Bone marrow (tissue), 2 donors: Measurements from ENCODE around the gene REP15.
A peak's percentile ranks its signal among the peaks of the same experiment; 100 is the strongest.
"Not testable (repeated sequence)": the region's sequence is repeated elsewhere in the genome, so short reads cannot be mapped to it uniquely, and the experiment has no call there.

Source experiments
- DNase-seq, 2 donors: peaks; one replicate each; lab custom pipeline; 2025; lab: John Stamatoyannopoulos, UW

The REP15 gene, protein sequence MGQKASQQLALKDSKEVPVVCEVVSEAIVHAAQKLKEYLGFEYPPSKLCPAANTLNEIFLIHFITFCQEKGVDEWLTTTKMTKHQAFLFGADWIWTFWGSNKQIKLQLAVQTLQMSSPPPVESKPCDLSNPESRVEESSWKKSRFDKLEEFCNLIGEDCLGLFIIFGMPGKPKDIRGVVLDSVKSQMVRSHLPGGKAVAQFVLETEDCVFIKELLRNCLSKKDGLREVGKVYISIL

DNA sequence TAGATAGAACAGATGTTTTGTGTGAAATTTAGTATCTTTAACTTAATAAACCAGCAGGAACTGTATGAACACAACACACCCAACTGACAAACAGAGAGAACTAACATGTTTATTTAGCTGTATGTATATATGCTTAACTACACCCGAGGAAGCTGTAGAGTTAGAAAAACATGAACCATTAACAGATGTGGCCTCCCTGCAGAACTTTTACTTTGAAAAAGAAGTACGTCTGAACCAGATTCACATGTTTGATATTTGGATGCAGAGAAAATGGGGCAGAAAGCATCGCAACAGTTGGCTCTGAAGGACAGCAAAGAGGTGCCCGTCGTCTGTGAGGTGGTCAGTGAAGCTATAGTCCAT lies at the start of gene REP15:
TSS of gene REP15 (plus strand) at position 155 of the 360 bp plus-strand sequence. CDS start at position 271, 116 bp downstream.
- DNase-seq: no peak

DNA sequence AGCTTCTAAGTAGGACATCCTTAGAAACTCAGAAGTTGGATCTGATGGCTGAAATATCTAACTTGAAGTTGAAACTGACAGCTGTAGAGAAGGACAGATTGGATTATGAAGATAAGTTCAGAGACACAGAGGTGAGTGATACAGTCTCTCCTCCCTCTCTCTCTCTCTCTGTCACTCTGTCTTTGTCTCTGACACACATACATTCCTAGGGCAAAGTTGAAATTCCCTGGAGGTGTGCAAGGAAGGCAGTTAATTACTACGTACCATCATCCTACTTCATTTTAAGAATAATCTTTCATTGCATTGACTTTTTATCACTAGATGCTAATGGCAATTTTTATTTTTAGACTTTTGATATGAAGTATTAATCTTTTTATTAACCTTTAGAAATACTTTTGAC lies 46.2 kb upstream of the REP15 start:
- DNase-seq: no peak

DNA sequence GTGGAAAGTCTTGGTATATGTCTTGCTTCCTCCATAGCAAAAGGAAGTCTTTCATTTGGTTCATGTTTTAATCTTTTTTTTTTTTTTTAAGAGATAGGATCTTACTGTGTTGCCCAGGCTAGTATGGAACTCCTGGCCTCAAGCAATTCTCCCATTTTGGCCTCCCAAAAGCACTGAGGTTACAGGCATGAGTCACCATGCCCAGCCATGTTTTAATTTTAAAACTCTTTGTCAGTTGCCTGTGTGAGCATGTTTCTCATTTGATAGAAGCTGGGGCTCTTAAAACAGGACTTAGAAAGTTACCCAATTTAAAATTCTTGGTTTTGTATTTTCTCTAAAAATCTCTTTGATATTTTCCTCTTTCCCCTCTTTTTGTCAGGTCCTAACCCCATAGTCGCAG lies 45.0 kb upstream of the REP15 start:
- no peak for DNase-seq

DNA sequence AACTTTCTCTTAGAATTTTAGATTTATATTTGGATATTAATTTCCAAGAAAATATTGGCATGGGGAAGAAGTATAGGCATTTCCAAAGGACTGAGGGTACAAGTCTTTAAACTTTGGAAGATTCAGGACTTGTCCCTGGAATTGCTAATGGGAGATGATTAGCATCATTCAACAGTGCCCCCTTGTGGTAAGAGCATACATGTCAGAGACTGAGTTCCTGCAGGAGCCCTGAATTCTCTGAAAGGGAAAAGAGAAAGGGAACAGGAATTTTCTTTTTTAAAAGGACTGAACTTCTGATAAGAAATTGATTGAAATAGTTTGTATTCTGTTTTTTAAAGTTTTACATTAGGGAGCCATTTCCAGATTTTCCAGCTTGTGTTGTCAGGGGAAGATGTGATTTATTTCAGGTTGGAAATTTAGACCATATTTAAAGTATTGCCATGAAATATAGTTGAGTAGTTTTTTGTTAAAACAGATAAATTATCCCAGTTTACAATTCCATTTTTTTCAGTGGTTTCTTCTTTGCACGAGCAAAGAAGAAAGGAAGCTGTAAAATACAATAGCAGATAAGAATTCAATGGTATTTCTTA lies 44.0 kb upstream of the REP15 start:
- DNase-seq: peak in 1 of 2 donors; percentile 17

DNA sequence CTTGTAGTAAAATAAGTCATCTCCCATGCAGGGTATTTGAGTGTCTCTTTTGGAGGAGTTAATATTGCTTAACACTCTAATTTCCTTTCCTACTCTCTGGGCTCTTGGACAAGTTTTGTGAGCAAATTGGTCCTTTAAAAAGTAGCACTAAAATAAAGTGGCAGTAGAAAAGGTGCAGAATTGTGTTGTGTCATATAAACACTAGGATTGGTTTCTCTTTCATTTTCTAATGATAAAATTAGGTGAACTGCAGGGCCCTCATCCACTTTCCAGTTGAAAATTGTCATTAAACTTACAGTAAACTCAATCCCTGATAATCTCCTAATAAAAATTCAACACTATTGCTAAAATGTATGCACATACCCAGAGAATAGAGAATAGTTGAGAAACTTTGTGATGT lies 42.6 kb upstream of the REP15 start:
- no peak for DNase-seq

DNA sequence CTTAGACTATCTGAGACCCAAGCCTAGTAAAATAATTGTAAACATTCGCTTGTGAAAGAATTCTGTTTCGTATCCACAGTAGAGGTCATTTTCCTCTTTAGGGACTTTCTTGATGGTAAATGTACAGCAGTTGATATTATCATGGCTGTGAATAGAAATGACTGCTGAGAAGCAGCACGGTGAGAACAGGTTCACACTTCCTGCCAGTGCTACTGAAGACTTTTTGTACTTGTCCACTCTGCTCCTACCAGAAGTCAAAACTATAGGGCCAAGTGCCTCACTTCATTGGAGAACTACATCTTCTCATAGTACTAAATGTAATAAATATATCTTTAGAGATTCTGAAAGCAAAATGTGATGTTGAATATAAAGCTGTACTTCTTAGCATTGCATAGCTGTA lies 40.8 kb upstream of the REP15 start:
- not testable (repeated sequence) for DNase-seq

DNA sequence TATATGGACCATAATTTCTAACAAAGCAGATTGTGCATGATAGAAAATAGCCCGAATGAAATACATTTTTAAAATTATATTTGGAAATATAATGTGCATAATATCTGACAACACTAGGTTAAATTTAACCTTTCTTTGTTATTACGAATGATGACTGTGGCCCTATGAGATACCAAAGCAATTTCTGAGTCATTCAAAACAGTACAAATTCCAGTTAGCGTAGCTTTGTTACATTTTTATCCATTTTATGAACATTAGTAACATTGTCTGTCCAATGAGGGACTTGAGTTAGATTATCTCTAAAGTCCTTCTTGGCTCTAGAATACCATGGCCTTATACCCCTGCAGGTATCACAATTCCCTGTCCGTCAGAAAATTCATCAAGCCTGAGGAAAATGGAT lies 39.0 kb upstream of the REP15 start:
- DNase-seq: no peak

DNA sequence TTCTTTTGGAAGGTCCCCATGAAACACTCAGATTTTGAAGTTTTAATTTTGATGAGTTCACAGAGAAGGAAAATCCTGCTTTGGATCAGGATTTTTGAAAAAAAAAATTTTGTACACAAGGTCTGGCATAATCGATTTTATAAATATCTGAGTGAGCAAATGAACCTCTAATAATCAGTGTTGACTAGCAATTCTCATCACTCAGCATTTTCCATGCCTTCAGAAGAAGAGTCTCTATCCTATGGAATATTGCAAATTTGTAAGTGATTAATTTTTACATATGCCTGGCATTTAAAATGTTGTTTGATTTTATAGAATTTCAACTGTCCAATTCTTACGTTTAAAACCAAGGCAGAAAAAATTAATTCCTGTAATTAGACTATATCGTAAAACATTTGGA lies 30.5 kb upstream of the REP15 start:
- DNase-seq: no peak

DNA sequence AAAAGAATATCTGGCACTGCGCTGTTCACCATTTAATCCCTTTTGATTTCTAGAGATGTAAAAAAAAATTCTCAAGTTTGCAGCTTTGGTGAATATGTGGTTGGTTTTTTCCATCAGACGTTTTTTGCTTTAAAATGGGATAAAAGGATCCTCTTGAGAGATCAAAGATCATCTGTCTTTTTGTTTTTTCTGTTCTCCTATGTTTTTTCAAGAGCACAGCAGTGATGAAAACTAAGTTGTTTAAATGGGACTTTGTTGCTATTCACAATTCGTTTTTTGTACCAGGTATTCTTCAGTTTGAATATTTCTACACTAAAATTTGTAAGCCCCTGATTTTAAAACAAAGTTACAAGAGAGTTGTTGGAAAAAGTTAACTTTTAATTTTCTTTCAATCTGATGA lies 29.7 kb upstream of the REP15 start:
- DNase-seq: no peak

DNA sequence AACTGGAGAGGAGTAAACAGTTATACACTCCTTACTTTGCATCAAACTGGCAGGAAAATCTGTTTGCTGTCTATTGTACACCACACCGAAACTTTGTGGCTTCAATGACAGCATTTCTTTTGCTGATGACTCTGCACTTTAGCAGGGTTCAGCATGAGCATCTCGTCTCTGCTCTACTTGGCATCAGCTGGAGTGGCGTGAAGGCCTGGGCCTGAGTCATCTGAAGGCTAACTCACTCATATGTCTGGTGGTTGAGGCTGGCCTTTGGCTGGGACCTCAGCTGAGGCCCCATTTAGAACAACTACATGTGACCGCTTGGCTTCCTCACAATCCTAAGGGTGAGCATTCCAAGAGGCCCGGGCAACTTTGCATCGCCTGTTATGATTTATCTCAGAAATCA lies 28.7 kb upstream of the REP15 start:
- DNase-seq: no peak

DNA sequence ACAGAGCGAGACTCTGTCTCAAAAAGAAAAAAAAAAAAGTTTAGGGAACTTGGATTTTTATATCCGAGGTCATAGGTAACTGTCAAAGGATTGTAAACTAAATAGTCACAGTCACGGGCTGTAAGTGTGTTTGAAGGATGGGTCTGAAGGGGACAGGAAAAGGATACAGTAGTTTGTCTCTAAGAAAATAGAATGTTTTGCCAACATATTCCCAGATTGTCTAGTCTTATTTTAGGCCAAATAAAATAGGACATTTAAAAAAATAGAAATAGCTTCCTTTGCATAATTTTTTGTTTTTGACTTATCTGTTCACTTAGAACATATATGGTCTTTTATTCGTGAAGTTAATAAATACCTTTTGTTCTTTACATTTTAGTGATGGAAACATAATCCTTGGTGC lies 24.2 kb upstream of the REP15 start:
- no peak for DNase-seq

DNA sequence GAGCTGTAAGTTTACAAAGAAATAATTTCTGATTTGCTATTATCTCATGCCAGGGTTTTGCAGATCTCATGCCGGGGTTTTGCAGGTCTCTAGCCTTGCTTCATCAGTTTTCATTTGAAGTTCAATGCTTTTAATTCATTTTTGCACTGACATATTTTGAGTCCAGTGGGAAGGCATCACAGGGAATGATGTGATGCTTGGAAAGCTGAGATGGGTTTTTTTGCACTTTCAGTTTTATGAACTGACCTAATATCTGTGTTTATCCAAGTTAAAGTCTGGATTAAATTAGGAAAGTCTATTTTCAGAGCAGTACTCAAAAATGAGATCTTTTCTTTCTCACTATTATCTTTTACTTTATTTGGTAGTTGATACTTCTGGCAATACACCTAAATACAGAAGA lies 23.6 kb upstream of the REP15 start:
- no peak for DNase-seq

DNA sequence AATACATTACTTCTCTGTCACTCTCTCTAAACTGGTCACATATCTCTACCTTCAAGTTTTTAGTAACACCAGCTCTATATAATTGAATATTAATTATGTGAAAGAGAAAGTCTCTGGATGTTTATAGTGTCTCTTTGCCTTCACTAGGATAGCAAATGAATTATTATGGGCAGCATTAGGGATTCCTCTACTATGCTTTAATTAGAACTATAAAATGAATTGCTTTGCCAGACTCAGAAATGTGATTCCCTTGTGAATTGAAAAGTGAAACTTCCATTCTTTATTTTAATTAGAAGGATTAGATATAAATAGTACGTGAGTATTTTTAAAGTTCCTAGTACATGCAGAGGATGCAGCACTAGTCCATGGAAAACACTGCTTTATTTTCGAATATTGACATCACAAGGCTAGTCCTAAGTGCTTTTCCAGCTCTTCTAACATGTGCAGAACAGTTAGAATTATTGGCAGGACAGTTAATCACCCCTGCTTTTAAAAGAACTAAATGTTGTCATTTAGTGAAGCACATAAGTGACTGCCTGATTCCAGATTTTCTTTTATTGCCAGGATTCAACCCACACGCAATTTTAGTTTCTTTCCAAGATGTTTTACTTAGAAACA lies 23.0 kb upstream of the REP15 start:
- no peak for DNase-seq

DNA sequence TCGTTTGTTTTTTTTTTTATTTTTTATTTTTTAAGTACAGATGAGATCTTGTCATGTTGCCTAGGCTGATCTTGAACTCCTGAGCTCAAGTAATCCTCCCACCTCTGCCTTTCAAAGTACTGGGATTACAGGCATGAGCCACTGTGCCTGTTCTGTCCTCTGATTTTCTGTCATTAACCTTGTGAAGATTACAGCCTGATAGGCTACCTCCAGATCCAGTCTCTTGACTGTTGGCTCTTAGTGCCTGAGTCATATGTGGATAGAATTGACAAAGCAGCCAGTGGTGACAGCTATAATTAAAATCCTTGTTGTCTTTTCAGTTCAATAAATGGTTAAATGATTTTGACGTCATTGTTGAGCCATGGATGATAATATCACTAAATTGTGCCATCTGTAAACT lies 21.3 kb upstream of the REP15 start:
- no peak for DNase-seq

DNA sequence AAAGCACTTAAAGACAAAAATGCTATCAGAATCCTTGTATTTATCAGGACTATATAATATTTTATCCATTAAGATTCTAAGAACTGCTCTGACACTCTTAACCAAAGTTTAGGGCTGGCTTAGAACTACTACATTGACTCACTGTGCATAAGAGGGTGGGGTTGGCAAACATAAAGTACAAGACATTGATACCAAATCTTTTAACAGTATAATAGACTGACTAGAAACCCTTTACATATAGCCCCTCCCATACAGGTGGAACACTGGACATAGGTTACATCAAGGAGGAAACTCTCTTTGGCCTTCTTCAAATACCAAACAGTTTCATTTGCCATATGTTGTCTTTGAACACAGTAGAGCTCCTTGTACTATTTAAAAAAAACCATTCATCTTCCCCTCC lies 15.6 kb upstream of the REP15 start:
- DNase-seq: no peak

DNA sequence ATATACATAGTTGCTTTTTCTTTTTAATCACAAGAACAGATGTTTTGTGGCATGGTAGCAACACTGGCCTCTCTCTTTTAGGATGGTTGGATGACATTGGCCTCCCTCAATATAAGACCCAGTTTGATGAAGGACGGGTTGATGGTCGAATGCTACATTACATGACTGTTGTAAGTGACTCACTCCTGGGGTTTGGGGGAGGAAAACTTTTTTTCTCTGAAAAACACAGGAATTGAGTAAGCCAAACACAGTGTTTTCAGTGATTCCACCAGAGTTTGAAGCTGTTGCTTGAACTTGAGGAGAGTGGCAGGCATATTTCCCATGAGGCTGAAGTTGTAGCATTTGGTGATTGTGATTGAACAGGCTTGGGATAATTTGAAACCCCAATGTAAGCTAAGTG lies 13.7 kb upstream of the REP15 start:
- no peak for DNase-seq

DNA sequence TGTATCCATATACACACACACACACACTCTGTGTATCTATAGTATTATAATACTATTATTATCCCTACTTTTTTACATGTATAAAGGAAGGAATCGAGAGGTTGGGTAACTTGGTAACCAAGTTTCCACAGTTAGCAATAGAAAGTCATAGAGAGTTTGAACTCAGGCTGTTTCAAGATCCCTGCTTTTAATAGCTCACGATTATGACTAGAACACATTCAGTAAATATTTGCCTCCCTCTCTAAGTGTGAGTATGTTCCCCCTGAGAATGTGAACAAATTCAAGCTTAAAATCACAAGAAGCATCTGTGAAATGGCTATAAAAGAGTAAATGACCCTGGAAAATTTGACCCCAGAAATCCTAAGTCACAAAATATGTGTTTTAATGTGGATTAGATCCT lies 11.0 kb upstream of the REP15 start:
- DNase-seq: no peak

DNA sequence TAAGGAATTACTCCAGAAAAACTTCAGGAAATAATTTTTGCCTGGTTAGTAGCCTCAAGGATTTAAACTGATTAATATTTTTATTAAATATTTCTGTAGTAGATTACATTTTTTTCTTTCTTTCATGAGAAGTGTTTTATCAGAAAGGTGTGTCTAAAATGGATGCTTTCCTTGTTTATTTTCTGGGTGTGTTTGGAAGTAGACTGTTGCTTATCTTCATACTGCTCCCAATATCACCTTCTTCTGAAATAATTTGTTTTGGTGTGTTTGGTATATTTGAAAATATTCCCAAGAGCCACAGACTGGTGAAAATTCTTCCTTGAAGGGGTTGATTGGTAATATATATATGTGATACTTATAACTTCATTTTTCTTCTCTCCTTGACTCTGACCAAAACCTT lies 10.1 kb upstream of the REP15 start:
- no peak for DNase-seq

DNA sequence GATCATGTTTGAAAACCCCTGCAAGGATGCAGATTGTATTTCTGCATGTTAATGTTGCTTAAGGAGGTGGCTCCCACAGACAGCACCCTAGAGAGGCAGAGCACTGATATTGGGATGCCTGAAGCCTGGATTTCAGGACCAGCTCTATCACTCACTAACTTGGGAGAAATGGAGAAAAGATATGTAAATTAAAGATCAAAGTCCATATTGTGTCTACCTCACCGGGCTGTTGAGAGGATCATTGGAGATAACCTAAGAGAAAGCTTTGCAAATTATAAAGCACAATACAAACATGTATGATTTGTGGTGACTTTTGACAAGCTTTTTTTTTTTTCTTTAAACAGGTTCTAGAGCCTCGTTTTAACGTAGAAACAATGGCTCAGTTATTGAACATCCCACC lies 7.6 kb upstream of the REP15 start:
- no peak for DNase-seq

DNA sequence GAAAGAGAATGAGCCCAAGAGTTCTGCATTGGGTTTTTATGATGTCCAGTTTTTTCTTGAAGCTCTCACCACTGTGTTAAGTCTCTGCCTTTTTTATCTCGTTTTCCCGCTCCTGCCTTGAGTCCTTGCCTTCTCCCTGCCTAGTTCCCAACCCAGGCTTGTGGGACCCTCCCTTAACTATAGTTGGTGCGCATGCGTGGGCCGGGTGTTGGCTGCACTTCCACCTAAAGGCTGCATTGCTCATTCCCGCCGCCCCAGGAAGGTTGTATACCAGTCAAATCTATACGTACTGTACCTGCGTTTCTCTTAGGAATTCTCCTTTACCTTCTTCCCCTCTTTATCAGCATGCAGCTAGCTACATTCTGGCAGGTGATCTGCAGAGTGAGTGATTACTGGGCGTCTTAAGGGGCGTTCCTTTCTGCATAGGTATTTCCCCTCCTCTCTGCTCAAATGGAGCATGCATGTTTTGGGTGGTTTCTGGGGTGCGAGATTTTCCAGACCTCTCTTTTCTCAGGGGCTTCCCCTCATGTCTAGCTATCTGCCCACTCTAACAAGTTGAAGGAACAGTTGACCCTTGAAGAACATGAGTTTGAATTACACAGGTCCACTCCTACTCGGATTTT lies 6.6 kb upstream of the REP15 start:
- no peak for DNase-seq

DNA sequence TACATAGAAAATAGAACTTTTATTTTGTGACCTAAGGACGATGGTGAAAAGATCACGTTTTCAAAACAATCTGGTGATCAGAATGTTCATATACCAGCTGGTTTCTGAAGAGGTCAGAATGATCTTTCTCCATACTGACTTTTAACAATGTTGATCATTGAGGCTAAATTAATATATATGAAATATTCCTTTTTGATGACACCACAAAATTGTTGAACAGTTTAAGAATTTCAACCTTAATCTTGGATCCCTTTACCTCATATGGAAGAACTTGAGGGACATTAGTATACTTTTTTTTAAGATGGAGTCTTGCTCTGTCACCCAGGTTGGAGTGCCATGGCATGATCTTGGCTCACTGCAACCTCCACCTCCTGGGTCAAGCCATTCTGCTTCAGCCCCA lies 2.8 kb upstream of the REP15 start:
- DNase-seq: no peak

DNA sequence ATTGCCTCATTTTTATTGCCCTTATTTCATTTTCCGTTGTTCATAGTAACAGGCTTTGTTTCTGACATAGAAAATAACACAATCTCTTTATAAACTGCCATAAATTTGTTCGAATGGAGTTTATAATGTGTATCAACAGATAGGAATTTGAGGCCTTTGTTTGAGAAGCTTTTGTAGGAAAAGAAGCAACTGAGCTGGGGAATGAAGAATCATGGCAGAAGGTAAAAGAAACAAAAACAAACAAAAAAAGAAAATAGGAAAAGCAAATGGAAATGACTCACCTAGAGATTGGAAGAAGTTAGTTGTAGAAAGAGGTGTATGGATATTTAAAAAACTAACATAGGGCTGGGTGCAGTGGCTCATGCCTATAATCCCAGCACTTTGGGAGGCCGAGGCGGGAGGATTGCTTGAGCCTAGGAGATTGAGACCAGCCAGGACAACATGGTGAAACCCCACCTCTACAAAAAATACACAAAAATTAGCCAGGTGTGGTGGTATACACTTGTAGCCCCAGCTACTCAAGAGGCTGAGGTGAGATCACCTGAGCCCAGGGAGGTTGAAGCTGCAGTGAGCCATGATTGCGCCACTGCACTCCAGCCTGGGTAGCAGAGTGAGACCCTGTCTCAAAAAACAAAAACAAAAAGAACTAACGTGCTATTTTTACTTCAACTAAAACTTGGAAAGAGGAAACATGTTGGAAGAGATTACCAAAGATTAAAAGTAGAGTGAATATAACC lies 523 bp upstream of the REP15 start:
- DNase-seq: no peak
